Measurements from ENCODE around the gene AAK1.

GRCh38 chr2:69525261-69525660 is 118.3 kb downstream of the AAK1 start:
- no peak for TF ChIP-seq CTCF (conservative IDR thresholded peaks at IDR 0.05; ENCODE audit: low read depth in 2 of 2)
- TF ChIP-seq POLR2AphosphoS5 (IDR thresholded peaks at IDR 0.05; ENCODE audit: low read depth), result no peak
- no peak for TF ChIP-seq ZNF331 (CRISPR knock-in tag; IDR thresholded peaks at IDR 0.05; ENCODE audit: low read depth)
- TF ChIP-seq, protein P1, sequence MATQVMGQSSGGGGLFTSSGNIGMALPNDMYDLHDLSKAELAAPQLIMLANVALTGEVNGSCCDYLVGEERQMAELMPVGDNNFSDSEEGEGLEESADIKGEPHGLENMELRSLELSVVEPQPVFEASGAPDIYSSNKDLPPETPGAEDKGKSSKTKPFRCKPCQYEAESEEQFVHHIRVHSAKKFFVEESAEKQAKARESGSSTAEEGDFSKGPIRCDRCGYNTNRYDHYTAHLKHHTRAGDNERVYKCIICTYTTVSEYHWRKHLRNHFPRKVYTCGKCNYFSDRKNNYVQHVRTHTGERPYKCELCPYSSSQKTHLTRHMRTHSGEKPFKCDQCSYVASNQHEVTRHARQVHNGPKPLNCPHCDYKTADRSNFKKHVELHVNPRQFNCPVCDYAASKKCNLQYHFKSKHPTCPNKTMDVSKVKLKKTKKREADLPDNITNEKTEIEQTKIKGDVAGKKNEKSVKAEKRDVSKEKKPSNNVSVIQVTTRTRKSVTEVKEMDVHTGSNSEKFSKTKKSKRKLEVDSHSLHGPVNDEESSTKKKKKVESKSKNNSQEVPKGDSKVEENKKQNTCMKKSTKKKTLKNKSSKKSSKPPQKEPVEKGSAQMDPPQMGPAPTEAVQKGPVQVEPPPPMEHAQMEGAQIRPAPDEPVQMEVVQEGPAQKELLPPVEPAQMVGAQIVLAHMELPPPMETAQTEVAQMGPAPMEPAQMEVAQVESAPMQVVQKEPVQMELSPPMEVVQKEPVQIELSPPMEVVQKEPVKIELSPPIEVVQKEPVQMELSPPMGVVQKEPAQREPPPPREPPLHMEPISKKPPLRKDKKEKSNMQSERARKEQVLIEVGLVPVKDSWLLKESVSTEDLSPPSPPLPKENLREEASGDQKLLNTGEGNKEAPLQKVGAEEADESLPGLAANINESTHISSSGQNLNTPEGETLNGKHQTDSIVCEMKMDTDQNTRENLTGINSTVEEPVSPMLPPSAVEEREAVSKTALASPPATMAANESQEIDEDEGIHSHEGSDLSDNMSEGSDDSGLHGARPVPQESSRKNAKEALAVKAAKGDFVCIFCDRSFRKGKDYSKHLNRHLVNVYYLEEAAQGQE (IDR thresholded peaks at IDR 0.05; ENCODE audit: unreplicated experiment), result no peak
- no peak for TF ChIP-seq EZH2 (IDR thresholded peaks at IDR 0.05; ENCODE audit: low read depth, unreplicated experiment)
- TF ChIP-seq EZH2phosphoT487 (IDR thresholded peaks at IDR 0.05; ENCODE audit: unreplicated experiment), result no peak
- TF ChIP-seq, protein P2, sequence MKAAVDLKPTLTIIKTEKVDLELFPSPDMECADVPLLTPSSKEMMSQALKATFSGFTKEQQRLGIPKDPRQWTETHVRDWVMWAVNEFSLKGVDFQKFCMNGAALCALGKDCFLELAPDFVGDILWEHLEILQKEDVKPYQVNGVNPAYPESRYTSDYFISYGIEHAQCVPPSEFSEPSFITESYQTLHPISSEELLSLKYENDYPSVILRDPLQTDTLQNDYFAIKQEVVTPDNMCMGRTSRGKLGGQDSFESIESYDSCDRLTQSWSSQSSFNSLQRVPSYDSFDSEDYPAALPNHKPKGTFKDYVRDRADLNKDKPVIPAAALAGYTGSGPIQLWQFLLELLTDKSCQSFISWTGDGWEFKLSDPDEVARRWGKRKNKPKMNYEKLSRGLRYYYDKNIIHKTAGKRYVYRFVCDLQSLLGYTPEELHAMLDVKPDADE (IDR thresholded peaks at IDR 0.05), result no peak
- no peak for TF ChIP-seq CREB1 (CRISPR knock-in tag; IDR thresholded peaks at IDR 0.05; ENCODE audit: low read depth)

Measured in GM23338 (cell line).